Omental fat pad (tissue), 4 donors: ENCODE data around the gene MAPKAPK2. TPM values are rescaled to one million over a fixed set of nuclear protein-coding genes. Genes with fewer than 3 reads are reported as not detected.

Experiments used
- ATAC-seq: fragments of 150-250 bp; one replicate; pipeline ENCODE4 v1.9.1; 2016; ENCODE audit warnings: mild to moderate bottlenecking, moderate library complexity; ENCODE audit not compliant: low FRiP score
- DNase-seq: peaks from one replicate; pipeline ENCODE4 v3.0.0-alpha.2; 2019; ENCODE audit warnings: low spot score
- total RNA-seq, 4 donors: library from RNA; depleted of rRNA; stranded (reverse); fragments of >200 nt; gene quantifications; one replicate each; pipeline ENCODE4 v1.1.0, GENCODE V29; 2016
- TF ChIP-seq, protein P1 (sequence below), 3 donors: fragments of 450-650 bp; IDR thresholded peaks; one replicate each; pipeline ENCODE4 v1.5.1; 2016 to 2017; ENCODE audit warnings: antibody characterized with exemption in 3 of 3, mild to moderate bottlenecking in 3 of 3, moderate library complexity in 2 of 3

MAPKAPK2 gene
- total RNA-seq, 4 donors from 2014 or later: 52.0 to 151 (median 79.9) TPM

DNA sequence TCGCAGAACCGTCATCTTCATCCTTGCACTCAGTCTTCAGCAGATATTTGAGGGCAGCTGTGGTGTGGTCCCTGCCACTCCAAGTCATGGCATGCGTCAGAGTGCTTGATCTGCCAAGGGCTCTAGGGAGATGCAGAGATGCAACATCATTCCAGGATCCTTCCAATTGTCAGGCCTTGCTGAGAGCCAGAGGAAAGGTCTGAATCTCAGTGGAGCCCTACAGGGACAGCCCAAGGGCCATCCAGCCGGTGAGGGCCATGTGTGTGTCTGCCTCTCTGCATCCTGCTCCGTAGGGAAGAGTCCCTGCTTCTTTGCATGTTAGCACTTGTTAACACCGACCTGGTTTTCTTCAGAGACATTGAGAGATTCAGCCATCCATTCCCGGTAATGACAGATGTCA, 17.6 kb downstream of the MAPKAPK2 start:
- no peak for DNase-seq
- no peak for ATAC-seq
- TF ChIP-seq, protein P1, sequence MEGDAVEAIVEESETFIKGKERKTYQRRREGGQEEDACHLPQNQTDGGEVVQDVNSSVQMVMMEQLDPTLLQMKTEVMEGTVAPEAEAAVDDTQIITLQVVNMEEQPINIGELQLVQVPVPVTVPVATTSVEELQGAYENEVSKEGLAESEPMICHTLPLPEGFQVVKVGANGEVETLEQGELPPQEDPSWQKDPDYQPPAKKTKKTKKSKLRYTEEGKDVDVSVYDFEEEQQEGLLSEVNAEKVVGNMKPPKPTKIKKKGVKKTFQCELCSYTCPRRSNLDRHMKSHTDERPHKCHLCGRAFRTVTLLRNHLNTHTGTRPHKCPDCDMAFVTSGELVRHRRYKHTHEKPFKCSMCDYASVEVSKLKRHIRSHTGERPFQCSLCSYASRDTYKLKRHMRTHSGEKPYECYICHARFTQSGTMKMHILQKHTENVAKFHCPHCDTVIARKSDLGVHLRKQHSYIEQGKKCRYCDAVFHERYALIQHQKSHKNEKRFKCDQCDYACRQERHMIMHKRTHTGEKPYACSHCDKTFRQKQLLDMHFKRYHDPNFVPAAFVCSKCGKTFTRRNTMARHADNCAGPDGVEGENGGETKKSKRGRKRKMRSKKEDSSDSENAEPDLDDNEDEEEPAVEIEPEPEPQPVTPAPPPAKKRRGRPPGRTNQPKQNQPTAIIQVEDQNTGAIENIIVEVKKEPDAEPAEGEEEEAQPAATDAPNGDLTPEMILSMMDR (IDR thresholded peaks at IDR 0.05): no peak

- TF ChIP-seq, protein P1 (IDR thresholded peaks at IDR 0.05): no peak
- DNase-seq (no peak), ATAC-seq (no peak)
Measured at GRCh38 chr1:206702803-206703202, 18.1 kb downstream of the MAPKAPK2 start.

DNA sequence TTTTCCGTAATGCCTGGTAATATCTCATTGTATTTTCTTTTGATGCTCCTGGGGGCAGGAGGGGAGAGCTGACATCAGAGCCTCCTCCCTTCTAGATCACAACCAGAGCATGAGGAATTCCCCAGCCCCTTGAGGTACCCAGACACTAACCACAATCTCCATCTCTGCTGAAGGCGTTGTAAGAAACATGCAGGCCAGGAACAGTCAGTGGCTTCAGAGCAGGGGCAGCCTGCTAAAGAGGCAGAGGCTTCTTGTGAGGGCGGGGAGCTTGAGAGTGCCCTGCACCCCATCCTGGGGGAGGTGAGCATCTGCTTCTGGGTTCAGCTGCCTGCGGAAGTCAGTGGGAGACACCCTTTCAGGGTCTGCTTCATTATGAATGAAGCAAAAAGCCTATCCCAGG, 19.0 kb downstream of the MAPKAPK2 start:
- DNase-seq: no peak
- TF ChIP-seq, protein P1 (IDR thresholded peaks at IDR 0.05): no peak
- no peak for ATAC-seq

GRCh38 chr1:206704226-206704625, 19.5 kb downstream of the MAPKAPK2 start:
- DNase-seq (no peak), ATAC-seq (no peak)
- TF ChIP-seq, protein P1 (IDR thresholded peaks at IDR 0.05): no peak

- ATAC-seq (no peak), DNase-seq (no peak)
- TF ChIP-seq, protein P1 (IDR thresholded peaks at IDR 0.05): no peak
Measured at GRCh38 chr1:206705191-206705590, 20.5 kb downstream of the MAPKAPK2 start.

- DNase-seq: no peak
- no peak for ATAC-seq
- TF ChIP-seq, protein P1 (IDR thresholded peaks at IDR 0.05): no peak
Measured at GRCh38 chr1:206705726-206706297, 21.1 kb downstream of the MAPKAPK2 start.

DNA sequence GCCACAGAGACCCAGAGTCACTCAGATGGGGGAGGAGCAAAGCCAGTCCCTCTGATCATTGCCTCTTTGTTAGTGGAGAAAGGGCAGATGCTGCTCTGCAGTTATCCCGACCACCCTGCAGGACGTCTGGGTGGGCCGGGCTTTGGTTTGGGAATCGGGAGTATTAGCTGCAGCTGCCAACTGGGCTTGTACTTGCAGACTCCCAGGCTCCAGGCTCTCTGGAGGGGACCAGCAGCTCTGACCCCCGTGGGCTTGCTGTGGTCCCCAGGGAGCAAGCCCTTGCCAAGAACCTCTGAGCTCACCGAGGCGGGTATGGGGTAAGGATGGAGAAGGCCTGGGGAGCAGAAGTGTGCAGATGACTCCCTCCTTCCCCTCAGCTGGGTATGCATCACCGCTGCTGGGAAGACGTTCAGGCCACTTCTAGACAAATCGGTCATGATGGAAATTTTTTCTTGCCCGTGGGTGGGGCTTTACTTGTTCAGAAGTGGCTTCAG, 21.6 kb downstream of the MAPKAPK2 start:
- TF ChIP-seq, protein P1 (IDR thresholded peaks at IDR 0.05): no peak
- ATAC-seq (peak; percentile 76), DNase-seq (peak; percentile 61)
